Gastroesophageal sphincter (tissue), 4 donors: ENCODE measurements around the gene GLRA3. TPM values are rescaled to one million over a fixed set of nuclear protein-coding genes. Genes with fewer than 3 reads are reported as not detected.

Experiments
- ATAC-seq: fragments of 150-250 bp; one replicate; pipeline ENCODE4 v1.9.1; 2016; ENCODE audit warnings: mild to moderate bottlenecking, moderate library complexity
- H3K27ac ChIP-seq, 4 donors: fragments of 200-600 bp; sonication (generic) in 3 of 4; 1 replicate in 3 of 4; 2 replicates in 1 of 4; pipeline ENCODE4 v1.5.1; 2016 to 2019
- H3K27me3 ChIP-seq: fragments of 200-600 bp; sonication (generic); one replicate; pipeline ENCODE4 v1.5.1; 2019
- H3K36me3 ChIP-seq, 2 donors: fragments of 200-600 bp; sonication (generic); one replicate each; pipeline ENCODE4 v1.5.1; 2019; ENCODE audit warnings: control low read depth in 1 of 2
- H3K4me1 ChIP-seq, 3 donors: fragments of 200-600 bp; sonication (generic); 1 replicate in 2 of 3; 2 replicates in 1 of 3; pipeline ENCODE4 v1.5.1; 2016 to 2019; ENCODE audit warnings: control low read depth in 2 of 3
- H3K4me3 ChIP-seq, 2 donors: fragments of 200-600 bp; sonication (generic); one replicate each; pipeline ENCODE4 v1.5.1; 2019; ENCODE audit warnings: mild to moderate bottlenecking in 1 of 2, moderate library complexity in 1 of 2
- H3K9me3 ChIP-seq, 3 donors: fragments of 200-600 bp; sonication (generic); one replicate each; pipeline ENCODE4 v1.5.1; 2017 to 2019; ENCODE audit warnings: control low read depth in 2 of 3
- CTCF ChIP-seq, 4 experiments: fragments of 200-600 bp in 2 of 4; fragments of 450-650 bp in 2 of 4; sonication (generic) in 1 of 4; IDR thresholded peaks; one replicate each; pipeline ENCODE4 v1.5.1; 2017 to 2019; ENCODE audit warnings: antibody characterized with exemption in 4 of 4, mild to moderate bottlenecking in 2 of 4, moderate library complexity in 2 of 4
- EP300 ChIP-seq: sonication (generic); formaldehyde crosslinking; IDR thresholded peaks from one replicate; pipeline ENCODE4 v1.6.1; 2017; ENCODE audit warnings: antibody characterized with exemption, mild to moderate bottlenecking
- POLR2A ChIP-seq, 2 donors: fragments of 450-650 bp; IDR thresholded peaks; one replicate each; pipeline ENCODE4 v1.6.1; 2017; ENCODE audit warnings: antibody characterized with exemption in 2 of 2, mild to moderate bottlenecking in 2 of 2, moderate library complexity in 1 of 2
- POLR2AphosphoS5 ChIP-seq: sonication (generic); formaldehyde crosslinking; IDR thresholded peaks from one replicate; pipeline ENCODE4 v1.6.1; 2017; ENCODE audit warnings: antibody characterized with exemption
- WGBS, 2 donors: methylation state at CpG; one replicate each; pipeline ENCODE4 v1.1.5; 2018; ENCODE audit warnings: low coverage in 1 of 2; 5-methylcytosine and 5-hydroxymethylcytosine counted together
- total RNA-seq, 4 donors: library from RNA; depleted of rRNA; stranded (reverse); fragments of >200 nt; gene quantifications; one replicate each; pipeline ENCODE4 v1.1.0, GENCODE V29; 2016

Gene GLRA3
- total RNA-seq, 4 donors from 2014 or later, result 0.13 TPM; not detected in 3

- no peak overlapping the region for H3K4me3 ChIP-seq
- H3K27ac ChIP-seq, result no peak overlapping the region
- no peaks in the 10 kb centered on the region for H3K36me3 ChIP-seq
- TF ChIP-seq POLR2AphosphoS5 (no peak), CTCF (IDR thresholded peaks at IDR 0.05) (no peak), POLR2A (IDR thresholded peaks at IDR 0.05) (no peak), EP300 (no peak)
- no peak for ATAC-seq
- H3K27me3 ChIP-seq, result no peaks in the 10 kb centered on the region
- no peaks in the 10 kb centered on the region for H3K4me1 ChIP-seq
- WGBS, 2 donors, result 42 to 66% methylated on average over 2 of the region's 2 CpGs
- no peaks in the 10 kb centered on the region for H3K9me3 ChIP-seq
Observed at GRCh38 chr4:174650711-174651355, 178.2 kb downstream of the GLRA3 start.

GRCh38 chr4:174648812-174649211, 180.2 kb downstream of the GLRA3 start:
- no peak for TF ChIP-seq POLR2A (IDR thresholded peaks at IDR 0.05)
- no peak for TF ChIP-seq EP300
- no peak for TF ChIP-seq CTCF (IDR thresholded peaks at IDR 0.05)
- no peak for TF ChIP-seq POLR2AphosphoS5
- H3K36me3 ChIP-seq, result no peaks in the 10 kb centered on the region
- H3K27ac ChIP-seq, result no peak overlapping the region
- 73% methylated on average over 5 of the region's 5 CpGs; no CpG with 5 or more reads in 1 of the 2 donors for WGBS, 2 donors
- no peaks in the 10 kb centered on the region for H3K9me3 ChIP-seq
- ATAC-seq, result no peak
- no peaks in the 10 kb centered on the region for H3K27me3 ChIP-seq
- H3K4me3 ChIP-seq, result no peak overlapping the region
- no peaks in the 10 kb centered on the region for H3K4me1 ChIP-seq

- no peaks in the 10 kb centered on the region for H3K4me1 ChIP-seq
- TF ChIP-seq EP300 (no peak), POLR2AphosphoS5 (no peak), POLR2A (IDR thresholded peaks at IDR 0.05) (no peak)
- ATAC-seq, result no peak
- no peaks in the 10 kb centered on the region for H3K9me3 ChIP-seq
- no peak overlapping the region for H3K4me3 ChIP-seq
- WGBS, 2 donors, result 8 to 17% methylated on average over 1 of the region's 1 CpG
- no peak overlapping the region for H3K27ac ChIP-seq
- H3K36me3 ChIP-seq, result no peaks in the 10 kb centered on the region
- H3K27me3 ChIP-seq, result no peaks in the 10 kb centered on the region
Observed at GRCh38 chr4:174646326-174646725, 182.7 kb downstream of the GLRA3 start.

- Histone ChIP-seq H3K9me3 (no peaks in the 10 kb centered on the region), H3K4me1 (no peaks in the 10 kb centered on the region), H3K27ac (no peak overlapping the region), H3K27me3 (no peaks in the 10 kb centered on the region), H3K36me3 (no peaks in the 10 kb centered on the region), H3K4me3 (no peak overlapping the region)
- ATAC-seq, result no peak
- no peak for TF ChIP-seq POLR2A (IDR thresholded peaks at IDR 0.05)
- TF ChIP-seq POLR2AphosphoS5, result no peak
- TF ChIP-seq EP300, result no peak
- TF ChIP-seq CTCF (IDR thresholded peaks at IDR 0.05), result no peak
Observed at GRCh38 chr4:174640146-174640545, 188.9 kb downstream of the GLRA3 start.

GRCh38 chr4:174635732-174636131, 193.3 kb downstream of the GLRA3 start:
- no peak for TF ChIP-seq CTCF (IDR thresholded peaks at IDR 0.05)
- no peak for TF ChIP-seq POLR2AphosphoS5
- TF ChIP-seq EP300, result no peak
- TF ChIP-seq POLR2A (IDR thresholded peaks at IDR 0.05), result no peak

More at GRCh38 chr4:174635732-174636131, 193.3 kb downstream of the GLRA3 start:
- Histone ChIP-seq H3K27me3 (no peaks in the 10 kb centered on the region), H3K36me3 (no peaks in the 10 kb centered on the region), H3K27ac (no peak overlapping the region), H3K9me3 (no peaks in the 10 kb centered on the region), H3K4me3 (no peak overlapping the region), H3K4me1 (no peaks in the 10 kb centered on the region)
- no peak for ATAC-seq
- WGBS, 2 donors, result 100% methylated on average over 1 of the region's 1 CpG
